Glutamatergic neuron (in vitro differentiated cells): Measurements from ENCODE around the gene RPS6KA5. TPM values are rescaled to one million over a fixed set of nuclear protein-coding genes. Genes with fewer than 3 reads are reported as not detected.

ENCODE experiments used
- DNase-seq: peaks from one replicate; pipeline ENCODE4 v3.0.0; 2022
- H3K27ac Mint-ChIP-seq: one replicate; pipeline ENCODE4 v1.8.0; 2020; ENCODE audit warnings: mild to moderate bottlenecking, mixed read lengths, inconsistent platforms; ENCODE audit not compliant: unreplicated experiment
- H3K27me3 Mint-ChIP-seq: one replicate; pipeline ENCODE4 v1.8.0; 2020; ENCODE audit warnings: mild to moderate bottlenecking, moderate library complexity, mixed read lengths, inconsistent platforms; ENCODE audit not compliant: unreplicated experiment
- H3K36me3 Mint-ChIP-seq: one replicate; pipeline ENCODE4 v1.8.0; 2020; ENCODE audit warnings: mild to moderate bottlenecking, mixed read lengths, inconsistent platforms; ENCODE audit not compliant: unreplicated experiment
- H3K4me1 Mint-ChIP-seq: one replicate; pipeline ENCODE4 v1.8.0; 2020; ENCODE audit warnings: mild to moderate bottlenecking, low read depth, mixed read lengths, inconsistent platforms; ENCODE audit not compliant: unreplicated experiment
- H3K4me3 Mint-ChIP-seq: one replicate; pipeline ENCODE4 v1.8.0; 2020; ENCODE audit warnings: mild to moderate bottlenecking, mixed read lengths, inconsistent platforms; ENCODE audit not compliant: unreplicated experiment
- H3K9me3 Mint-ChIP-seq: one replicate; pipeline ENCODE4 v1.8.0; 2020; ENCODE audit warnings: mild to moderate bottlenecking, moderate library complexity, mixed read lengths, inconsistent platforms; ENCODE audit not compliant: unreplicated experiment
- total RNA-seq: library from RNA; stranded (reverse); fragmentation: NEBNext Ultra II Directional; extraction: Animal tissue kit (Norgen Biotek cat#: 25700); gene quantifications from one replicate; pipeline ENCODE4 v1.2.1, GENCODE V29; 2021; ENCODE audit not compliant: unreplicated experiment
- TF ChIP-seq, protein P1 (sequence below): fragments of 200-600 bp; sonication (generic); IDR thresholded peaks from one replicate; pipeline ENCODE4 v1.5.0; 2021; ENCODE audit not compliant: partially characterized antibody, unreplicated experiment

The RPS6KA5 gene
- total RNA-seq, 1 donor from 2014 or later = 3.8 TPM

DNA sequence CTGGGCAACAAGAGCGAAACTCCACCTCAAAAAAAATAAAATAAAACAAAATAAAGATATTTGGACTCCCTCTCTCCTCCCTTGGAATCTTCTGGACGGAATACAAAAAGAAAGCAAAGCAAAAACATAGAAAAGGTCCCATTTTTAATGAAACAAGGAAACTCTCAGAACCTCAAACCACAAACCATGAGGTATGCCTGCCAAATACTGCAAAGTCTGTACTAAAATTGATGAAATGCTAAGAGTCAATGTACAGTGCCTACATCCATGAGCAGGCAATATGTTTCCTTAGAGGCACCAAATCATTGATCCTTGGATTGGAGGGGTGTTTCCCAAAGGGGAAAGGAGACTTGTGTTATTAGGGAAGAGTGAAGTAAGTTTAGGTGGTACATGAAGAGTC is 8.2 kb upstream of the RPS6KA5 start:
- no peak for DNase-seq
- Mint-ChIP-seq H3K9me3 (no peaks in the 10 kb centered on the region), H3K4me1 (no peaks in the 10 kb centered on the region), H3K27me3 (peaks cover 4% of the 10 kb centered on the region), H3K4me3 (no peak overlapping the region), H3K27ac (no peak overlapping the region), H3K36me3 (peaks cover 5% of the 10 kb centered on the region)
- TF ChIP-seq, protein P1, sequence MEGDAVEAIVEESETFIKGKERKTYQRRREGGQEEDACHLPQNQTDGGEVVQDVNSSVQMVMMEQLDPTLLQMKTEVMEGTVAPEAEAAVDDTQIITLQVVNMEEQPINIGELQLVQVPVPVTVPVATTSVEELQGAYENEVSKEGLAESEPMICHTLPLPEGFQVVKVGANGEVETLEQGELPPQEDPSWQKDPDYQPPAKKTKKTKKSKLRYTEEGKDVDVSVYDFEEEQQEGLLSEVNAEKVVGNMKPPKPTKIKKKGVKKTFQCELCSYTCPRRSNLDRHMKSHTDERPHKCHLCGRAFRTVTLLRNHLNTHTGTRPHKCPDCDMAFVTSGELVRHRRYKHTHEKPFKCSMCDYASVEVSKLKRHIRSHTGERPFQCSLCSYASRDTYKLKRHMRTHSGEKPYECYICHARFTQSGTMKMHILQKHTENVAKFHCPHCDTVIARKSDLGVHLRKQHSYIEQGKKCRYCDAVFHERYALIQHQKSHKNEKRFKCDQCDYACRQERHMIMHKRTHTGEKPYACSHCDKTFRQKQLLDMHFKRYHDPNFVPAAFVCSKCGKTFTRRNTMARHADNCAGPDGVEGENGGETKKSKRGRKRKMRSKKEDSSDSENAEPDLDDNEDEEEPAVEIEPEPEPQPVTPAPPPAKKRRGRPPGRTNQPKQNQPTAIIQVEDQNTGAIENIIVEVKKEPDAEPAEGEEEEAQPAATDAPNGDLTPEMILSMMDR = no peak

DNA sequence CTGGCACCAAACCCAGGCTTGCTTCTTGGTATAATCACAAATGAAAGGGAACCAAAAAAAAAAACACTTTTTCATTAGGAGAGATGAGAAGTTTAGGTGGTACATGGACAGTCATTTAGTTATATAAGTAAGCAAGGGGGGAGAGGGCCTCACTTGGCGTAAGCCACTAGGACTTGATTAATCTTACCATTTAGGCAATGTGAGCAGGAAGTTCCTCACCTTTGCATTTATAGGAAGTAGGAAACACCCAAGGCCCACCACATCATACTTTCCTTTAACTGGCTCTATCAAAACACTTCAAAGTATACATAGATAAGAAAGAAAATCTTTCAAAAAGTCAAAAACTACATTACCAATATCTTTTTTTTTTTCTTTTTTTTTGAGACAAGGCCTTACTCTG is 6.7 kb upstream of the RPS6KA5 start:
- Mint-ChIP-seq H3K36me3 (peaks cover 5% of the 10 kb centered on the region), H3K27ac (no peak overlapping the region), H3K9me3 (no peaks in the 10 kb centered on the region), H3K4me3 (no peak overlapping the region), H3K27me3 (peaks cover 4% of the 10 kb centered on the region), H3K4me1 (no peaks in the 10 kb centered on the region)
- DNase-seq = no peak
- TF ChIP-seq, protein P1 = no peak

DNA sequence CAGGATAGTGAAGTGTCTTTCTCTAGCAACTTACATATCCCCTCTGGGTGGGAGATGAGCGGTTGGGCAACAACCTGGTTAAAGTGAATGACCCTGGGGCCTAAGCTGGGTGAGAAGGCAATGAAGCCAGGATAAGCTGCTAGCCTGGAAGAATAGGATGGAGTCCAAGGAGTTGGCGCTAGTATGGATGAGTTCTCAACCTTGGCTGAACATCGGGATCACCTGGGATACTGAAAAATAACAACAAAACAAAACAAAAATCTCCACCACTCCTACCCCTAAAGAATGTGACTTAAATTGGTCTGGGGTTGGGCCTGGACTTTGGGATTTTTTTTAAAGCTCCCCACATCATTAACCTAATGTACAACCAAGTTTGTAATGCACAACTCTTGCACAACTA is 4.8 kb upstream of the RPS6KA5 start:
- TF ChIP-seq, protein P1 = no peak
- Mint-ChIP-seq H3K27ac (no peak overlapping the region), H3K4me1 (no peaks in the 10 kb centered on the region), H3K36me3 (peaks cover under 1% of the 10 kb centered on the region), H3K9me3 (no peaks in the 10 kb centered on the region), H3K27me3 (peaks cover 4% of the 10 kb centered on the region), H3K4me3 (no peak overlapping the region)
- no peak for DNase-seq

DNA sequence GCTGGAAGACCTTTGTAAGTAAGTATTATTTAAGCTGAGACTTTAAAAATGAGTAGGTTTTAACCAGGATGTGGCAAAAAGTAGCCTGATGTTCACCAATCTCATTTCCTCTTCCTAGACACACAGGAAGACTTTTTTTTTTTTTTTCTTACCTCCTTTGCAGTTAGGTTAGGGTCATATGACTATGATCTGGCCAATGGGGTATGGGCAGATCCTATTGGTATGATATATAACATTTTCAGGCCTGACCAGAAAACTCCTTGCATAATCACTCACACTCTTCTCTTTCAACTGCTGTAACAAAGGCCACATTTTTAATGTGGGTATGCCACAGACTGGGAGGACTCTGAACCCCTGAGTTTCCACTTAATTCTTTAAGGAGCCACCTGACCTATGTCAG is 2.7 kb upstream of the RPS6KA5 start:
- Mint-ChIP-seq H3K36me3 (no peaks in the 10 kb centered on the region), H3K27ac (no peak overlapping the region)
- TF ChIP-seq, protein P1 = no peak

DNA sequence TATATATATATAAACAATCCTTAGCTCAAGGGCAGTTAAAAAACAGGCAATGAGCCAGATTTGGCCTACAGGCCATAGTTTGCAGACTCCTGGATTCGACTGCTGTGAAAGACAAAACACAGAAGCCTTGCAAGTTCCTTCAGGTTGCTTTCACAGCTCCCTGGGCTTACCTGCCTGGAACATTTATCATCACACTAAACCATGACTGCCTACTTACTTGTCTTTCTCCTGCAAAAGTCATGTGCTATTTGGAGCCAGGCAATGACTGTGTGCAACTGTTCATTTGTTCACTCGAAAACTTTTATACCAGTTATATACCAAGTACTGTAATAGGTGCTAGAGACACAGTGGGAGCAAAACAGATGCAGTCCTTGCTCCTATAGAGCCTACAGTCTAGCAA is 2.2 kb upstream of the RPS6KA5 start:
- Mint-ChIP-seq H3K4me3 (no peak overlapping the region), H3K4me1 (no peaks in the 10 kb centered on the region), H3K9me3 (no peaks in the 10 kb centered on the region), H3K36me3 (no peaks in the 10 kb centered on the region), H3K27ac (no peak overlapping the region), H3K27me3 (peaks cover 4% of the 10 kb centered on the region)
- TF ChIP-seq, protein P1 = no peak
- DNase-seq = no peak

More for the DNA sequence above, 2.7 kb upstream of the RPS6KA5 start:
- H3K4me3 Mint-ChIP-seq = no peak overlapping the region
- no peak for DNase-seq
- H3K27me3 Mint-ChIP-seq = peaks cover 4% of the 10 kb centered on the region
- no peaks in the 10 kb centered on the region for H3K4me1 Mint-ChIP-seq
- no peaks in the 10 kb centered on the region for H3K9me3 Mint-ChIP-seq
